Peyer's patch (tissue), 4 donors: ENCODE measurements around the gene BUD23. TPM values are rescaled to one million over a fixed set of nuclear protein-coding genes. Genes with fewer than 3 reads are reported as not detected.

Source experiments
- DNase-seq, 3 donors: peaks; one replicate each; pipeline ENCODE4 v3.0.0-alpha.2; 2017 to 2019
- H3K27ac ChIP-seq, 4 donors: fragments of 200-600 bp; sonication (generic); one replicate each; pipeline ENCODE4 v1.5.1; 2016 to 2019
- H3K27me3 ChIP-seq, 2 donors: fragments of 200-600 bp; sonication (generic); one replicate each; pipeline ENCODE4 v1.5.1; 2019
- H3K36me3 ChIP-seq, 3 donors: fragments of 200-600 bp; sonication (generic); one replicate each; pipeline ENCODE4 v1.5.1; 2016 to 2019
- H3K4me1 ChIP-seq, 4 donors: fragments of 200-600 bp; sonication (generic); one replicate each; pipeline ENCODE4 v1.5.1; 2016 to 2019
- H3K4me3 ChIP-seq, 4 donors: fragments of 200-600 bp; sonication (generic); 1 replicate in 3 of 4; 2 replicates in 1 of 4; pipeline ENCODE4 v1.5.1; 2016 to 2019; ENCODE audit warnings: mild to moderate bottlenecking in 1 of 4
- H3K9me3 ChIP-seq, 4 donors: fragments of 200-600 bp; sonication (generic); one replicate each; pipeline ENCODE4 v1.5.1; 2016 to 2019; ENCODE audit warnings: mild to moderate bottlenecking in 1 of 4
- POLR2A ChIP-seq, 2 donors: fragments of 450-650 bp; IDR thresholded peaks; one replicate each; pipeline ENCODE4 v1.5.1; 2017; ENCODE audit warnings: antibody characterized with exemption in 2 of 2, mild to moderate bottlenecking in 2 of 2, moderate library complexity in 2 of 2
- total RNA-seq, 4 donors: library from RNA; depleted of rRNA; stranded (reverse); fragments of >200 nt; gene quantifications; one replicate each; pipeline ENCODE4 v1.1.0, GENCODE V29; 2016
- TF ChIP-seq, protein P1 (sequence below), 6 experiments: fragments of 450-650 bp in 4 of 6; fragments of 200-600 bp in 2 of 6; sonication (generic) in 1 of 6; IDR thresholded peaks; one replicate each; pipeline ENCODE4 v1.5.1; 2017 to 2019; ENCODE audit warnings: antibody characterized with exemption in 6 of 6, mild to moderate bottlenecking in 3 of 6, moderate library complexity in 1 of 6

Gene BUD23, protein sequence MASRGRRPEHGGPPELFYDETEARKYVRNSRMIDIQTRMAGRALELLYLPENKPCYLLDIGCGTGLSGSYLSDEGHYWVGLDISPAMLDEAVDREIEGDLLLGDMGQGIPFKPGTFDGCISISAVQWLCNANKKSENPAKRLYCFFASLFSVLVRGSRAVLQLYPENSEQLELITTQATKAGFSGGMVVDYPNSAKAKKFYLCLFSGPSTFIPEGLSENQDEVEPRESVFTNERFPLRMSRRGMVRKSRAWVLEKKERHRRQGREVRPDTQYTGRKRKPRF
- 10 to 100 TPM; 34.5 to 48.7 (median 44.1) TPM for total RNA-seq

DNA sequence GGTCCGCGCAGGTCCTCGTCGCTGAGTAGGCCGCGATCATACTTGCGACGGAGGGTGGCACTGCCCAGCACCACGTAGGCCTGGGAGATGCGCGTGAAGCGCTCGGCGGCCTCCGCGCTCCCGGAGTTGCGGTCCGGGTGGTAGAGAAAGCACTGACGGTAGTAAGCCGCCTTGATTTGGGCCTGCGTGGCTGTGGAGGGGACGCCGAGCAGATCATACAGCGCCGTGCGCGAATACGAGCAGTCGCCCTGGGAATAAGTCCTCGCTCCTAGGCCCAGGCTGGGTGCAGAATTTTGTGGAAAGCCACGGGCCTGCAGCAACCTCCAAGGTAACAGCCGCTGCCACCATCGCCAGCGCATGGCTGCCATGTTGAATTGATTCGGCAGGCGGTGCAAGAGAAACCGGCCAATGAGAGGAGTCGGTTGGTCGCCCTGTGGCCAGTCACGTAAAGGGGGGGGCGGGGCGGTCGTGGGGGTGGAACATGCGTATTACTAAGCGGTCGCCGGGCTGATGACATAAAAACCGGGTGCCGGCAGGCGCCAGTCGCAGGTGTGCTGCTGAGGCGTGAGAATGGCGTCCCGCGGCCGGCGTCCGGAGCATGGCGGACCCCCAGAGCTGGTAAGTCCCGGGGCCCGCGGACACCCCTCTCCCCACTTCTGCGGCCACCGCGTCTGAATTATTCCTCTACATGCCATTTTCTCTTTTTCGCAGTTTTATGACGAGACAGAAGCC is at the start of gene BUD23, which contains the start of gene DNAJC30:
Gene BUD23 (plus strand): TSS at position 542 of the 732 bp plus-strand sequence. CDS start 29 bp downstream, at position 571.
Gene DNAJC30 (minus strand): TSS at position 398 of the 732 bp plus-strand sequence. CDS start 30 bp downstream, at position 368.
- peak; percentile 97 to 99 (median 99) for DNase-seq
- TF ChIP-seq, protein P1, sequence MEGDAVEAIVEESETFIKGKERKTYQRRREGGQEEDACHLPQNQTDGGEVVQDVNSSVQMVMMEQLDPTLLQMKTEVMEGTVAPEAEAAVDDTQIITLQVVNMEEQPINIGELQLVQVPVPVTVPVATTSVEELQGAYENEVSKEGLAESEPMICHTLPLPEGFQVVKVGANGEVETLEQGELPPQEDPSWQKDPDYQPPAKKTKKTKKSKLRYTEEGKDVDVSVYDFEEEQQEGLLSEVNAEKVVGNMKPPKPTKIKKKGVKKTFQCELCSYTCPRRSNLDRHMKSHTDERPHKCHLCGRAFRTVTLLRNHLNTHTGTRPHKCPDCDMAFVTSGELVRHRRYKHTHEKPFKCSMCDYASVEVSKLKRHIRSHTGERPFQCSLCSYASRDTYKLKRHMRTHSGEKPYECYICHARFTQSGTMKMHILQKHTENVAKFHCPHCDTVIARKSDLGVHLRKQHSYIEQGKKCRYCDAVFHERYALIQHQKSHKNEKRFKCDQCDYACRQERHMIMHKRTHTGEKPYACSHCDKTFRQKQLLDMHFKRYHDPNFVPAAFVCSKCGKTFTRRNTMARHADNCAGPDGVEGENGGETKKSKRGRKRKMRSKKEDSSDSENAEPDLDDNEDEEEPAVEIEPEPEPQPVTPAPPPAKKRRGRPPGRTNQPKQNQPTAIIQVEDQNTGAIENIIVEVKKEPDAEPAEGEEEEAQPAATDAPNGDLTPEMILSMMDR (IDR thresholded peaks at IDR 0.05), result peak in 3 of 6 experiments; percentile 8 to 30 (median 21)
- TF ChIP-seq POLR2A (IDR thresholded peaks at IDR 0.05), result peak; percentile 62 to 72
- H3K27ac ChIP-seq, result peak within 1 kb of the TSS; percentile 78 to 86 (median 83)
- H3K4me3 ChIP-seq, result peak within 1 kb of the TSS; percentile 75 to 98 (median 96)
- no peaks in the 10 kb centered on the region for H3K27me3 ChIP-seq
- H3K36me3 ChIP-seq, result peaks cover 0 to 18% (median 0%) of the 10 kb centered on the region in 3 donors
- no peaks in the 10 kb centered on the region for H3K9me3 ChIP-seq
- H3K4me1 ChIP-seq, result peaks cover 7 to 33% (median 11%) of the 10 kb centered on the region in 4 donors

DNA sequence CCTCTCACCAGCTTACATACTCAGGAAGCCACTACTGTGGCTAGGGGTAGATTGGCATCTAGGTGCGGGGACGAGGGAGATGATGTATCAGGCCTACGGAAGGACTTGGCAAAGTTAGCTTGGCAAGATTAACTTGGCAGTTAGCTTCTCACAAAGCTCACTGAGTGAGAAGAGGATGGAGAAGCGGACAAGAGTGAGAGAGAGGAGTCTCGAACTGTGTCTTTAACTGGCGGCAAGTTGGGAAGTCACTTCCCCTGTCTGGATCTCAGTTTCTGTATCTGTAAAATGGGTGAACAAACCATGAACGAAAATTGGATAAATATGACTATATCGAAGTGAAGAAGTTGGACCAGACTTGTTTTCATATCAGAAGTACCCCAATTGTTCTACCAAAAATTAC is 49.6 kb upstream of the BUD23 start:
- Histone ChIP-seq H3K27me3 (no peaks in the 10 kb centered on the region), H3K36me3 (no peaks in the 10 kb centered on the region), H3K9me3 (no peaks in the 10 kb centered on the region), H3K27ac (no peak overlapping the region), H3K4me1 (no peaks in the 10 kb centered on the region), H3K4me3 (no peak overlapping the region)
- no peak for DNase-seq
- no peak for TF ChIP-seq POLR2A (IDR thresholded peaks at IDR 0.05)
- TF ChIP-seq, protein P1 (IDR thresholded peaks at IDR 0.05), result no peak

DNA sequence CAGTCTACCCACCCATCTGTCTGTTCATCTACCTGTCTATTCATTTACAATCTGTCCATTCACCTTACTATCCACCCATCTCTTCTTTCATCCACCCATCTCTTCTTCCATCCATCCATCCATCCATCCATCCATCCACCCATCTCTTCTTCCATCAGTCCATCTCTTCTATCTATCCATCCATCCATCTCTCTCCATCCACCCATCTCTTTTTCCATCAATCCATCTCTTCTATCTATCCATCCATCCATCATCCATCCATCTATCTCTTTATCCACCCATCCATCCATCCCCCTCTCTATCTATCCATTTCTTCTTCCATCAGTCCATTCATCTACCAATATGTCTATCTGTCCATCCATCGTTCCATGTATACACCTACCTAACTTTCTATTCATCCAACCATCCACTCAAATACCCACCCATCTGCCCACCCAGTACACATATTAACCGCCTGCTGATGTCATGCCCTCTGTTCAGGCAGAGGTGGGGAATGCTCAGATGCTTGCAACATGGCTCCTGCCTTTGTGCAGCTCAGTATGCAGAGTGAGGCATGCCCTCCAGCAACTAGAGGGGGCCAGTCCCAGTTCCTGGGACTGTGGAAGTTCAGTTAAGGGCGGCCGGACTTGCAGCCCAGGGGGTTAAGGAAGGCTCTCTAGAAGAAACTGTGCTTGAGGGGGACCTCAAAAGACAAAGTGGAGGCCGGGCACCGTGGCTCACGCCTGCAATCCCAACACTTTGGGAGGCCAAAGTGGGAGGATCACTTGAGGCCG is 47.8 kb upstream of the BUD23 start:
- DNase-seq, result no peak
- Histone ChIP-seq H3K4me3 (no peak overlapping the region), H3K36me3 (no peaks in the 10 kb centered on the region), H3K9me3 (no peaks in the 10 kb centered on the region), H3K27ac (no peak overlapping the region), H3K27me3 (no peaks in the 10 kb centered on the region), H3K4me1 (no peaks in the 10 kb centered on the region)
- TF ChIP-seq POLR2A (IDR thresholded peaks at IDR 0.05), result no peak
- TF ChIP-seq, protein P1 (IDR thresholded peaks at IDR 0.05), result no peak

DNA sequence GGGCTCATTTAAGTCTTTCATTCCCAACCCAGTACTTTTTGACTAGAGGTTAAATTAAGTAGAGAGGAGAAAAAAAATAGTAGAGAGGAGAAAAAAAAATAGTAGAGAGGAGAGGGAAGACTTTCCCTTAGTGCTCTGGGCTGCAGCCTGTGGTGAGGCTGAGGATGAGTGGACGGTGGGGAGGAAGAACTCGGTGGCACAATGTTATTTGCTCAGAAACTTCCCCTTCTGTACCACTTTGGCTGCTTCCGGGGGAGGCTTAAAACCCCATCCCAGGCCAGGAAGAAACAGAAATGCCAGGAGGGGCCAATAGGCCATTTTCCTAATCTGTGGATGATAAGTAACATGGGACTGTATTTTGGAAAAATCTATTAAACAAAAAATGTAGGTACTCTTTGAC is 44.5 kb upstream of the BUD23 start:
- Histone ChIP-seq H3K4me3 (no peak overlapping the region), H3K27me3 (no peaks in the 10 kb centered on the region), H3K9me3 (no peaks in the 10 kb centered on the region), H3K4me1 (no peaks in the 10 kb centered on the region), H3K36me3 (no peaks in the 10 kb centered on the region), H3K27ac (no peak overlapping the region)
- no peak for TF ChIP-seq POLR2A (IDR thresholded peaks at IDR 0.05)
- TF ChIP-seq, protein P1 (IDR thresholded peaks at IDR 0.05), result no peak
- DNase-seq, result no peak

DNA sequence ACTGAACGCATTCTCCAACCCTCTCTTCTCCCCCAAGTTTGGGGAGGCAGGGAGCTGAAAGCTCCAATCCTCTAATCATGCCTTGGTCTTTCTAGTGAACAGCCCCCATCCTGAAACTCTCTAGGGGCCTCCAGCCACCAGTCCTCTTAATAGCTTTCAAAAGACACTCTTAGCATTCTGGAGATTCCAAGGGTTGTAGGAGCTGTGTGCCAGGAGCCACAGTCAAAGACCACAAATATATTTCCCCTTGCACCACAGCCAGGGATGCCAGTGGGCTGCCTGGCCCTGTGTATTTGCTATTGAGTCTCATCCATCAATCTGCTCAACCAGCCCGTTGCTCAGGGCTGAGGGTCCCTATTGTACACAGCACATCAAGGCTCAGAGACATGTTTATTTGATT is 40.6 kb upstream of the BUD23 start:
- Histone ChIP-seq H3K27me3 (peaks cover 0 to 4% of the 10 kb centered on the region in 2 donors), H3K27ac (no peak overlapping the region), H3K36me3 (no peaks in the 10 kb centered on the region), H3K4me1 (peaks cover 0 to 10% (median under 1%) of the 10 kb centered on the region in 4 donors), H3K4me3 (no peak overlapping the region), H3K9me3 (no peaks in the 10 kb centered on the region)
- DNase-seq, result no peak
- no peak for TF ChIP-seq POLR2A (IDR thresholded peaks at IDR 0.05)
- TF ChIP-seq, protein P1 (IDR thresholded peaks at IDR 0.05), result no peak
